ENCODE results near the gene KIF25. TPM values are rescaled to one million over a fixed set of nuclear protein-coding genes. Genes with fewer than 3 reads are reported as not detected.

The KIF25 gene
- total RNA-seq, 2 donors from 2014 or later, result 0.34 to 0.44 TPM

GRCh38 chr6:168089186-168090063 lies 92.0 kb downstream of the KIF25 start:
- DNase-seq (no peak), ATAC-seq (no peak)
- intact Hi-C loops (cut with DNase I), result no loop called here

GRCh38 chr6:168090064-168090690 lies 92.7 kb downstream of the KIF25 start:
- DNase-seq (no peak), ATAC-seq (no peak)
- intact Hi-C loops (cut with DNase I), result no loop called here

DNA sequence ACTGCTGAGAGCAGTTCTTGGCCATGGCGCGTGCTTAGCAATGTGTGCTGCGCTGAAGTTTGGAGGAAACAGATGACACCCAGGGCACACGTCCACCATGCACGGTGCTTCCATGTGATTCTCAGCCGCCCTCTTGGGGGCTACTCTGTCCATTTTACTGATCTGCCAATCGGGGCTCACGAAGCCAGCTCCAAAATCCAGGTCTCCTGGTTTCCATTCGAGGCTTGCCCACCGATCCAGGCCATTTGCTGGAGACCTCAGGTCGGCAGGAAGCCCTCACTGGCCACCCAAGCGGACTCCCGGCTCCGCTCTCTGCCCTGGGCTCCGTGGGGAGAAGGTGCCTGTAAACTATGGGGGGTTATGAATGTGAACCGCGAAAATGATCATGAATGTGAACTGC lies 93.2 kb downstream of the KIF25 start:
- no peak for DNase-seq
- ATAC-seq, result no peak
- intact Hi-C loops (cut with DNase I), result no loop called here

- ATAC-seq (no peak), DNase-seq (no peak)
- intact Hi-C loops (cut with DNase I), result no loop called here
These were observed 94.2 kb downstream of the KIF25 start for GRCh38 chr6:168091381-168092264.

DNA sequence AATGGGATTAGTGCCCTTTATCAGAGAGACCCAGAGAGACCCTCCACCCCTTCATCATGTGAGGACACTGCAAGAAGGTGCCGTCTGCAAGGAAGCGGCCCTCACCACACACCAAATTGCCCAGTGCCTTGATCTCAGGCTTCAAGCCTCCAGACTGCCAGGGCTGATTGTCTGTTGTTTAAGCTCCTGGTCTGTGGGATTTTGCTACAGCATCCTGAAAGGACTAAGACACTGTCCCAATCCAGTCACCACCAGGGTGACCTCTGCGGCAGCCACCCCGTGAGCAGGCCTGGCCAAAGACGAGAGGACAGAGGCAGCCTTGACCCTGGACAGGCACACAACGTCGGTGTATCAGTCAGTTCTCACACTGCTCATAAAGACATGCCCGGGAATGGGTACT lies 95.1 kb downstream of the KIF25 start:
- ATAC-seq (no peak), DNase-seq (no peak)

GRCh38 chr6:168093071-168093505 lies 95.6 kb downstream of the KIF25 start:
- ATAC-seq, result no peak
- DNase-seq, result no peak
- intact Hi-C loops (cut with DNase I), result no loop called here

More for the DNA sequence above, 95.1 kb downstream of the KIF25 start:
- intact Hi-C loops (cut with DNase I), result no loop called here

DNA sequence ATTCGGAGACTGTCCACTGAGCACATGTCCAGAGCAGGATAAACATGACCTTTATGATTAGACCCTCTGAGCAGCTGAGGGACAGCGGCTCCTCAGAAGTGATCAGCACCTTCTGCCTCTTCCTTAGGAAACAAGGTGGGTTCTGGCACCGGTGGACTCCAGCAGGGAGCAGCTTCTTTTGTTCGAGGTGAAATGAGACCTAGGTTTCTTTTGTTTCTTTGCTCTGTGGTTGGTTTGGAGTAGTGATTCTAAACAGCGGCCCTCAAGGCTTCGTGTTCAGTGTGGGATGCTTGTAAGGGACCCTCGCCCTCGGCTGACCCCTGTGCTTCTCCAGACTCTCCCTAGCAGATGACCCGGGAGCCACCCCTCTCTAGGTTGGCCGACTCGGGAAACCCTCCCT lies 96.2 kb downstream of the KIF25 start:
- DNase-seq (no peak), ATAC-seq (no peak)
- intact Hi-C loops (cut with DNase I), result no loop called here

Other genes starting within 250 kb of the KIF25 start
- 10 to 100 TPM; 53.9 to 57.1 TPM for gene AFDN, start 170.8 kb upstream of the KIF25 start, total RNA-seq
- under 1 TPM; 0.18 to 0.79 TPM for gene FRMD1, start 81.5 kb downstream of the KIF25 start, total RNA-seq

Measured in left cardiac atrium (tissue), 4 donors.